ENCODE data around the gene NEK1. TPM values are rescaled to one million over a fixed set of nuclear protein-coding genes. Genes with fewer than 3 reads are reported as not detected.

NEK1 gene
- total and polyA plus RNA-seq, 2 of the 13 experiments (the other 11 are each of a cell fraction or from before 2014, with no cell fraction given), result 2.9 to 5.4 TPM

- Histone ChIP-seq H3K9me3 (ENCODE audit: low read length) (no peaks in the 10 kb centered on the region), H3K79me2 (ENCODE audit: insufficient read depth, low read length) (no peaks in the 10 kb centered on the region), H3K9ac (ENCODE audit: insufficient read depth, low read depth, low read length) (no peak overlapping the region), H2AFZ (ENCODE audit: low read length) (no peak overlapping the region), H3K4me1 (ENCODE audit: insufficient read depth, low read length) (no peaks in the 10 kb centered on the region), H3K4me2 (ENCODE audit: low read depth, low read length) (no peak overlapping the region), H3K36me3 (replicated peaks in 1 of 2; ENCODE audit: control insufficient read depth in 1 of 2, insufficient read depth in 2 of 2, low read length in 2 of 2) (no peaks in the 10 kb centered on the region), H3K27ac (ENCODE audit: extremely low read length, insufficient read depth, low read length) (no peak overlapping the region), H4K20me1 (ENCODE audit: insufficient read depth, low read length) (no peaks in the 10 kb centered on the region), H3K27me3 (ENCODE audit: control insufficient read depth in 1 of 2, insufficient read depth in 2 of 2, low read length in 2 of 2) (no peaks in the 10 kb centered on the region), H3K4me3 (replicated peaks in 1 of 3; ENCODE audit: insufficient read depth in 1 of 3, low read depth in 2 of 3, low read length in 3 of 3) (no peak overlapping the region)
- in situ Hi-C loops (cut with HindIII; ENCODE audit: extremely low pct_ligation_motif_present, low pct_unique_long_range_greater_than_20kb), result no loop called here
- FAIRE-seq (no peak), ATAC-seq (no peak), DNase-seq (ENCODE audit: low spot score) (no peak)
- intact Hi-C loops (cut with micrococcal nuclease; ENCODE audit: unreplicated experiment), result no loop called here
- 24% methylated on average over 3 of the region's 3 CpGs for WGBS (ENCODE audit: low lambda C conversion rate)
- ChIA-PET CTCF (ENCODE audit: low intra/inter-chr PET ratio, low total read pairs) (no interaction called here), POLR2A (no interaction called here)
- no TSS peak for BruUV-seq (replicated peaks)
- no peak for TF ChIP-seq ATF3 (CRISPR knock-in tag; IDR thresholded peaks at IDR 0.05)
- no peak for TF ChIP-seq ZSCAN22 (CRISPR knock-in tag; IDR thresholded peaks at IDR 0.05)
- no peak for TF ChIP-seq ZNF747 (CRISPR knock-in tag; IDR thresholded peaks at IDR 0.05; ENCODE audit: borderline replicate concordance)
- no peak for TF ChIP-seq TRIM24 (CRISPR knock-in tag; IDR thresholded peaks at IDR 0.05)
- TF ChIP-seq DZIP1 (CRISPR knock-in tag; IDR thresholded peaks at IDR 0.05), result no peak
- no peak for TF ChIP-seq ZNF362 (CRISPR knock-in tag; IDR thresholded peaks at IDR 0.05; ENCODE audit: borderline replicate concordance)
- TF ChIP-seq ZNF740 (CRISPR knock-in tag; IDR thresholded peaks at IDR 0.05), result no peak
- TF ChIP-seq CENPBD1 (CRISPR knock-in tag; IDR thresholded peaks at IDR 0.05; ENCODE audit: borderline replicate concordance, low read depth), result no peak
- no peak for TF ChIP-seq ZFP36L1 (CRISPR knock-in tag; IDR thresholded peaks at IDR 0.05)
Observed at GRCh38 chr4:169361756-169362155, 250.6 kb downstream of the NEK1 start.

All from HepG2 (cell line).